GM18502 (cell line): Measurements from ENCODE around the gene TMEM163.
"Not testable (repeated sequence)": the region's sequence is repeated elsewhere in the genome, so short reads cannot be mapped to it uniquely, and the experiment has no call there.

Experiments
- ATAC-seq: cut with Tn5 transposase; IDR thresholded peaks from one replicate; pipeline ENCODE4 v1.9.1; 2021; ENCODE audit warnings: mild to moderate bottlenecking; ENCODE audit not compliant: unreplicated experiment, poor library complexity

The TMEM163 gene

DNA sequence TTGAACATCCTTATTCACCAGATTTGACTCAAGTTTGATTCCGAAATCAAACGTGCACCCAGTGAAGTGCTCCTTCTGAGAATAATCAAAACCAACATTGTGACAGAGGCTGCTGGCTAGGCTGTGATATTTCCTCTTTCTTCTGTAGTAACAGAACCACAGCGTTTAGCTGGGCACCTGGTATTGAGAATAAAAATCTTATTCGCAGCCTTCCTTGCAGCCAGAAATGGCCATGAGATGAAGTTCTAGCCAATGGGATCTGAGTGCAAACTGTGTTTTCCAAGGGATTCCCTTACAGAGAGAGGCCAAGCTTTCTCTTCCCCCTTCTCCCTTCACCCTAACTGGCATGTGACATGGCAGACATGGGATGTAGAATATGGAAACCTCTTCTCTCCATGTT is 51.7 kb downstream of the TMEM163 start:
- ATAC-seq, result no peak

DNA sequence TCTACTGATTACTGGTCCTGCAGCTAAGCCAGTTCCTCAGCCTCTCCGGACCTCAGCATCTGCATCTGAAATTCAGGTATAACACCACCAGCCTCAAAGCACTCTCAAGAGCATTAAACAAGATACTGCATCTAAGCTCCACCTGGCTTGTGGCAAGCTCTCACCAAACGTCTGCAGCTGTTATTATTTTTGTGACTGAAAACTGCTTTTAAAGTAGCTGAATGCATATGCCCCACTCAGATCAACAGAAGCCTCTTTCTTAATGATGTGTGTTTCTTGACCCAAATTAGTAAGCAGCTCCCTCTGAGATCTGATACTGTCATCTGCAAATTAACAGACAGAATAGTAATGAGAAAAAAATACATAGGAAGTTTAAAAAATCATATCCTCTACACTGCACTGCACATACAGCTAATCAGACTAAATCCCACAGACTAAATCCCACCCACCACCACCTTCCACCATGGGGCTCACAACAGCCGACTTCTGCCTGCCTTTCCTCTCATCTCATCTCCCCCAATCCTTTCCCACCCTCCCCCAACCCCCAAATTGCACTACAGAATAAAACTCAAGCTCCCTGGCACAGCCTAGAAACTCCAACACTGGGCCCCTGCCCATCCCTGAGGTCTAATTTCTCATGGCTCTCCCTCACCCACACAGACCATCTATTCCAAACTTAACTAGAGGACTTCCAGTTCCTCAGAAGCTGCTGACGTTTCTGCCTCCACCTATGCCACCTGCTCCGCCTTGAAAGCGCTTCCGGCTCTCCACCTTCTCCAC is 52.9 kb downstream of the TMEM163 start:
- no peak for ATAC-seq

DNA sequence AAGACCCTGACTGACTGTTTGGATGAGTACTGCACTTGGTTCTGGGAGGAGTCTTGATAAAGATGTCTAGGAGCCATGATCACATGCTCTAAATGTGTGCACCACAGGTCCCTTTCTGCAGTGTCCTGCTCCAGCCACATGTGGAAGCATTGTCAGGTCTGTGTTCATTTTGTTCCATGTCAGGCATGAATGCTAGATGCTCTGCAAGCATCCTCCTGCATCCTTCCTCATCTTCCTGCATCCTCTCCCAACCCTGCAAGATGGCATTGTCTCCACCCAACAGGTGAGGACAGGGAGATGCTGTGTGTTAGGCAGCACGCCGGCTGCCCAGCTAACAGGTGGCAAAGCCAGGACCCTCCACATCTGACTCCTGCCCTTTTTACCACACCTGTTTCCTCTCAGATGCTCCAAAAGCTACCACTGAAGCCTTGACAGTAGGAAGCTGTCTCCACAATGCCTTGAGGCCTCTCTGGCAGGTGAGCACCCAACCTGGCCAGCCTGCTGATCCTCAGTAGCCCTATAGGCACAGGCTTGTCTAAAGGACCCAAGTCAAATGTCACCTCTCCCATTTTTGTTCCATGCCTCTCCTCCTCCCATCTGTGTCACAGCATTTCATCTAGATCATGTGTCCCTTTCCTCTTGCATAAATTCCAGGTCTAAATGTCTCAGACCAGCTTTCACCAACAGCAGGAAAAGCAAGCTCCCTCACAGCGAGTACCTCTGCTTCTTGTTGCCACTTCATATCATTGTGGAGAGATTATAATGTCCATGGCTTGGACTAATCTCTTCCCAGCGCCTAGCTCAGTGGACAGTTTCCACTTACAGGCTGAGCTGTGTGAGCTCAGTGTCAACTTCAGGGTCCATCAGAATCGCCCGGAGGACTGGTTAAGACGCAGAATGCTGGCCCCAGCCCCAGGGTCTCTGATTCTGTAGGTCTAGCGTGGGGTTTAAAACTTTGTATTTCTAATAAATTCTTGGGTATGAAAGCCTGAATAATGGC is 55.0 kb downstream of the TMEM163 start:
- no peak for ATAC-seq

- ATAC-seq, result no peak
Measured at GRCh38 chr2:134662751-134663150, 56.0 kb downstream of the TMEM163 start.

GRCh38 chr2:134660626-134661402 is 58.0 kb downstream of the TMEM163 start:
- ATAC-seq, result no peak

DNA sequence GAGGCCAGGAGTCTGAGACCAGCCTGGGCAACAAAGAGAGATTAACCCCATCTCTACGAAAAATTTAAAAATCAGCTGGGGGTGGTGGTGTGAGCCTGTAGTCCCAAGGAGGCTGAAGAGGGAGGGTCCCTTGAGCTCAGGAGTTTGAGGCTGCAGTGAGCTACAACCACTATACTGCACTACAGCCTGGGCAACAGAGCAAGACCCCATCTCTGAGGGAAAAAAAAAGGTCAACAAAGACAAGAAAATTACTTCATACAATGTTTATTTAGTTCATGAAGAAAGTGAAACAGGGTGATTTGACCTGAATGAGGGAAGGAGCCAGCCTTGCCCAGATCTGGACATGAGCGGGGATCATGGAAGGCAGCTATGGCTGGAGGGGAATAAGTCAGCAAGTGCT is 59.1 kb downstream of the TMEM163 start:
- no peak for ATAC-seq

GRCh38 chr2:134657650-134658250 is 61.0 kb downstream of the TMEM163 start:
- no peak for ATAC-seq

GRCh38 chr2:134656391-134656790 is 62.4 kb downstream of the TMEM163 start:
- ATAC-seq, result not testable (repeated sequence)

DNA sequence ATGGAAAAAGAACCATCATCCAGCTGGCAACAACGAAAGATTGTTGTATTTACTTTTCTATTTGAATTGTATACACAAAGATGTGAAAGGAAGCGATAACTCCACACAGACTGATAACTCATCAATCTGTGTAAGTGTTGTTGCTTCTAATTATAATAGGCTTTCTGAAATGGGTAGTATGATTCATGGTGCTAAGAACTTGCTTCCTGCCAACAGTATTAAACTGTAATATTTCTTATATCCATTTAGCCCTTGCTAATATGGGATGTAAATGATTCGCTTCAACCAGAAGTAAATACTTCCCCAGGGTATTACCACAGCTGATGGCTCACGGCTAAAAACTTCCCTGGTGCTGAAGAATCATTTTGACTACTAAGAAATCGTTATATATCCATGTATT is 70.2 kb downstream of the TMEM163 start:
- ATAC-seq, result no peak

- ATAC-seq, result no peak
Measured at GRCh38 chr2:134647607-134648256, 71.1 kb downstream of the TMEM163 start.

- ATAC-seq, result no peak
Measured at GRCh38 chr2:134642938-134643337, 75.9 kb downstream of the TMEM163 start.

DNA sequence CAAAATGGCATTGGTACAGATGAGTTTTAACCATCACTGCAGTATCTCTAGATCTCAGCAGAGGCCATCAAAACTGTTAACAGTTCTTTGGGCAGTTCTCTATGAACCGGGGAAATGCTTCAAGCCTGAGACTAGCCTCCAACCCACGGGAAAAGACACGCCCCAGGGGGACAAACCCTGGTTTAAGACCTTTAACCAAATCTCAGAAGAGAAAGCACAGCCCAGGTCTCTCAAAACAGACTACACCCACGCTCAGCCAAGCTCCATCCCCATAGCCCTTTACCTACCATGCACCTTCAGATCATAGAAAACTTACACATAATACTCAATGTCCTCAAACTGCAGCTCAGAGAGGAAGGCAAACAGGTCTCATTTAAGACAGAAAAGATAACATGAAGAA is 78.3 kb downstream of the TMEM163 start:
- no peak for ATAC-seq

- ATAC-seq, result no peak
Measured at GRCh38 chr2:134639265-134639664, 79.5 kb downstream of the TMEM163 start.

DNA sequence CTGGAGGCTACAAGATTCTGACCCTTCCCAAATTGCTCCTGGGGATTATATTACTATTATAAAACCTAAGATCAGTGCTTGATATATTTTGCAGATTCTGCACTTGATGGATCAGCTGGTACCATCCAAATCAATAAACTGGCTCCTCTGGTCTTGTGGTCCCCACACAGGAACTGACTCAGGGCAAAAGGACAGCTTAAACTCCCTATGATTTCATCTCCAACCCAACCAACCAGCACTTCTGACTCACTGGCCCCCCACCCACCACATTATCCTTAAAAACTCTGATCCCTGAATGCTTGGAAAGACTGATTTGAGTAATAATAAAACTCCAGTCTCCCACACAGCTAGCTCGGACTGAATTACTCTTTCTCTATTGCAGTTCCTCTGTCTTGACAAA is 82.1 kb downstream of the TMEM163 start:
- no peak for ATAC-seq

DNA sequence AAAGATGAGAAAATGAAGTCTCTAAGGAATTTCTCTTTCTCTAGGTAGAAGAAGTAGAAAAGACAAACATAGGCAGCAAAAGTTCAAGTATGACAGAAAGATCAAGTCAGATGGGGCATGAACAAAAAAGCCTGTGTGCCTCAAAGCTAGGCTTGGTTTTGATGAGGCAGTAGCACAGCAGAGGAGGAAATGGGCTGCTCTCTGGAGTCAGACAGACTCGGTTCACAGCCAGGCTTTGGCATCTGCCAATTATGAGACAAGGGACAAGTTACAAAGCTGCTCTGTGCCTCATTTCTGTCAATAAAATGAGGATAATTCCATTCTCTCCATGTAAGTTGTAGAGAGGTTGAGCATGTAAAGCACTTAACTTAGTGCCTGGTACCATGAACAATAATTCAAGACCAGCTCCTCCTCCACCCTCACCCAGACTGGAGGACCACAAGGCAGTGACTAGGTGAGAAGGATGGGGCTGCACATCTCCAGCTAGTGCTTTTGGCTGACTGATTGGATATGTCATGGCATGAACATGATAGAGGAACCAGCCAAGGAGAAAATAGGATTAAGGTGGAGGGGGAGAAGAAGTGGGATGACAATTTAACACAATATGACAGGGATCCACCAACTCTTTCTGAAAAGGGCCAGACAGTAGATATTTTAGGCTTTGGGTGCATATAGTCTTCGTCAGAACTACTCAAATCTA is 84.6 kb downstream of the TMEM163 start:
- no peak for ATAC-seq

DNA sequence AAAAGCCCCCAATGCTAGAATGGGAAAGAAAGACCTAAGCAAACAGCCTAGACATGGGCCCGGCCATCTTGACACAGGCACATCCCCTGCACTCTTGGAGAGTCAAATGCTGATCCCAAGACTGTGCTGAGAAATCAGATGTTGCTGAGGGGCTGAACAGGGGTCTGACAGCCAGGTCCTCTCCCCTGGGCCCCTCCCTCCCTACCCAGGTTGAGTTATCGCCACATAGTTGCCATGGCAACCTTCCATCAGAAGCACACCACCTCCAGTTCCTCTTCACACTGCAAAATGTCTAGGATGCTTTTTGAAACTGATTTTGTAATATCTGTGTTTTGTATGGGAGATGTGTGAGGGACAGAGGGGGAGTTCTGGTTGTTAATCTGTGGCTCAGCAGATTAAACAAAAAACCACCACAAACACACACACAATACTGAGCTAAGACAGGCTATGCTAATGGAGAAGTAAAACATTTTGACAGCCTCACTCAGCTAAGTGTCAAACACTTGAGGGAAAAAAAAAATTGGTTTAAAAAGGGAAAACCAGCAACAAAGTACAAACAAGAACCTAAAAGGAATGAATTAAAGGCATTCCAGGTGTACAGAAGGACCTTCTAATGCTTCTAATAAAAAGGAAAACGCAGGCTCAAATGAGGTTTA is 88.2 kb downstream of the TMEM163 start:
- ATAC-seq, result no peak

- no peak for ATAC-seq
Measured at GRCh38 chr2:134628453-134628852, 90.3 kb downstream of the TMEM163 start.

DNA sequence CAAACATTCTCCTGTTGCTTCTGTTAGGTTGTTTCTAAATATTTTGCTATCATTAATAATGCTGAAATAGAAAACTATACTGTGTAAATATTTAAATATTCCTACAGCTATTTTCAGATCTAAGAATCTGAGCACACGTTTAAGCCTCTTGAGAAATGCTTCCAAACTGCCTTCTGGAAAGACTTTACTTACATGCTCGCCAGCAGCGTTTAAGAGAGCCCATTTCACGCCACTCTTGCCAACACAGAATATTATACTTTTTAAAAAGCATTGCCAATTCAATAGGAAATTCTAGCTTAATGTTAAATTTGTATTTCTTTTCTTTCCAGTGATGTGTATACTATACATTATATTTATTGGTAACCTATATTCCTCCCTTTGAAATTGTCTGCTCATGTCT is 92.0 kb downstream of the TMEM163 start:
- no peak for ATAC-seq

DNA sequence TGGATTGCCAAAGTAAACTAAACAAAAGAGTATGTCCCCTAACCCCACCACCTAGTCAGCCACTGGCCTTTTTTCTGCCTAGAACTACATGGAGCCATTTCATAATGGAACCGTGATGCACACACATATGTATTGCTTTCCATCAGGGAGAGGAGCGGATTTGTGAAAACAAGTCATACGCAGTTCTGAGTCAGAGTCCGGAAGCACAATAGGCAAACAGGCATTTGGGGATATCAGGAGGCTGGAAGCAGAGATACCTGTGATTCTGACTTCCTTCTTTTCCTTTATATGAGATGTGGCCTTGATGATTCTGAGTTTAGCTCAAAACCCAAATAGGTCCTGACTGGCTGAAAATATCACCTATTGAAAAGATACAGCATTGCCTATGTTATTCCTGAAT is 93.5 kb downstream of the TMEM163 start:
- no peak for ATAC-seq
